ENCODE data around the gene ARHGAP26.

ARHGAP26 gene

DNA sequence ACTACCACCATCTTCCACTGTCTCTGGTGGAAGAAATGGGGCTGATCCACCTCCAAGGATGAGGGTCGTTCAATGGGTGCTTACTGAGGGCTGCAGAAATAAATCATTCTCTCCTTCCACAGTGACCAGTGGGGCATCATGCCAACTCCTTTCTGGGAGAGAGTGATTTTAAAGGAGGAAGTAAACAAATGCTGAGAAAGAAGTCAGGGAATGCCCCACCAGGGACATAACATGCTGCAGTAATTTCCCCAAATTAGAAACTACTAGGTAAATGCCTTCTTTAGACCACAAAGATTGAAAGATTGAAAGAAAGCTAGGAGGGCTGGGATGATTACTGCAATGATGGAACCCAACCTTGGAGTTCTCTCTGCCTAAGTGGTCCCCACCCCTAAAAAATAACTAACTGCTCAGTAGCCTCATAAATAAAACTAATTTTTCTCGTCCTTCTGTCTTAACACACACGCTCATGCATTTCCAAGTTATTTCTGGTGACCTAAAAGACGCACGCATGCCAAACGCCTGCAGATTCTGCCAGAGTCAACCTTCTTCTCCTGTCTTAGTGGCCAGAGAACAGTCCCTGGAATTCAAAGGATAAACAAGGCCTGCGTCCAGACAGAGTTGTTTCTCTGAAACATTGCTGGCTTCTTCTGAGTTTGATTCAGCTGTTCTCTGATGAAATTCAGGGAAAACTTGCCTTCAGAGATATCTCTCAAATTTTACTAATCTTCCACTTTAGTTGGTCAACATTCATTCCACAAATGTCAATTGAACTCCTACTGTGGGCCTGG is 383.3 kb downstream of the ARHGAP26 start:
- DNase-seq: no peak

DNA sequence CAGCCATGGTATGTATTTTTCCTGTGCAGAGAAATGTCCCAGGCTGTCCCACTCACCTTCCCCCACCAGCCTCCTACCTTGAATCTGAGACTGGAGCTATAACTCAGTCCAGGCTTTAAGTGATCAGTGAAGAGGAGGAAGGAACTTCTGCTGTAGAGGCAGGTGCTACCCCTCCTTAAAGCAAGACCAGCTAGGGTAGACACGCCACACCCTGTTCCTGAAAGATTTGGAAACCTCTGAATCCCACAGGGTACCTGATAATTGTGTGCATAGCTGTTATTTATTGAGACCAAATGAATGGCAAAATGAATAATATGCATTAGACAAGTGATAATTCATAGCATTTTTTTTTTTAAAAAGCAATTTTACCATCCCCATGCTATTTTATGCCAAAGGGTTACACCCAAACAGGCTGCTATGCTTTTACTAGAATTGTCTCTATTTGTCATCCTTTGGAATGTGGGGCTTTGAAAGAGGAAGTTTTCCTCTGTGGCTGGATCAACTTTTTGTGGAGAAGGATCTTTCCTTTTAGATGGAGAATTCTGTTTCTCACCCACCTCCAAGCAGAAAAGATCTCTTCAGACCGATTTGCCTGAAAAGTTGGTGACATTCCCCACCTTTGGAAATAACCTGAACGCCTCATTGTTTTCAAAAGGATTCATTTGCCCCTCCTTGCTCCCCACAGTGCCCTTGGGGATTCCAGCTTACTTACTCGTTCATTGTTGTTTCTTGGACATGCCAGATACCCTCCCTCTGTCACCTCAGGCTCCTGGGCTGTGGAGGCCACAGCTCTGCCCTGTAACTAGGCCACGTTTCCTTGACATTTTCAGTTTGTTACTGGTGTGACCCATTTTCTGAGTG is 384.6 kb downstream of the ARHGAP26 start:
- no peak for DNase-seq

GRCh38 chr5:143155455-143155854 is 385.3 kb downstream of the ARHGAP26 start:
- DNase-seq: no peak

DNA sequence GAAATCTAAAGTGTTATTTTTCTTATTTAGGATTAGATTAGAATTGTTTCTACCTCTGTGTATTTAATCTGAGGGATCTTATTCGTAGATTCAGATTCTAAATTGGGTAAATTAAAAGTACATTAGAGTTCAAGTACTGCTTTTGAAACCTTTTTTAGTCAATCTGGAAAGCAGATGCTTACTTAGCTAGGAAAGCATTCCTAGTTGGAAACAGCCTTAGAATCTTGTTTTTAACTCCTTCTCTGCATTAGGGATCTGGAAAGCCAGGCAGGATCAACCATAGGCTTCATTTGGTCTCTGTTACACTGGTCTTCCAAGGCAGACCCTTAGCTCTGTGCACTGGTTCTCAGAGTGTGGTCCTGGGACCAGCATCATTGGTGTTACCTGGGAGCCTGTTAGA is 385.9 kb downstream of the ARHGAP26 start:
- DNase-seq: no peak

DNA sequence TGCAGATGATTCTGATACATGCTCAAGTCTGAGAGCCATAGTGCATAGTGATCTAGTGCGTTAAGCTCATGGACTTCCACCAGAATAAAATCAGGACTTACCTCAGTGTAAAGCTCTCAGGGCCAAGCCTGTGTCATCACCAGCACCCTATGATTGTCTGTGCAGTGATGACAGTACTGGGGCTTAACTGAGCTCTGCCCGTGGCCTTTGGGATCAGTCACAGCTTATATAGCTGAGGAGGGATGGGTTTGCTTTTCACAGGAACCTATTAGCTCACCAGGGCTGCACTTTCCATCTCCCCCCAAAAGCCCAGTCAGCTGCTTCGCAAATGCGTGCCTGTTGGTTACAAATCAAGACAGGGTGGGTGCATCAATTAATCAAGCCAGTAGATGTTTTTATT is 386.4 kb downstream of the ARHGAP26 start:
- DNase-seq: no peak

DNA sequence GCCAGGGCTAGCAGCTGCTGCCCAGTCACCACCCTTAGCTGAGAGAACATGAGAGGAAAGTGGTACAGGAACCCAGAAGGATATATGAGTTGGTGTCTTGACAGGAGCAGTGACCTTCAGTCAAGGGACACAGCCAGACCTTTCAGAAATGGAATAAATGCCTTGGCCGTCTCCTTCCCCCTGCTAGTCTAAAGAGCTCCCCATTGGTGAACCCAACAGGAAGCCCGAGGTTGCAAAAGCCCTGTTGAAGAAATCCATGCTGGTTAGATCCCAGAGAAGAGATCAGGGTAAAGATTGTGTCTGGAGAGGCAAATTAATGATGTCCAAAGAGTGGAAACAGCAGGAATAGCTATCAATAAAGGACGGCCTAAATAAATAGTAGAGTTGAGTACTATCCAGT is 388.9 kb downstream of the ARHGAP26 start:
- no peak for DNase-seq

DNA sequence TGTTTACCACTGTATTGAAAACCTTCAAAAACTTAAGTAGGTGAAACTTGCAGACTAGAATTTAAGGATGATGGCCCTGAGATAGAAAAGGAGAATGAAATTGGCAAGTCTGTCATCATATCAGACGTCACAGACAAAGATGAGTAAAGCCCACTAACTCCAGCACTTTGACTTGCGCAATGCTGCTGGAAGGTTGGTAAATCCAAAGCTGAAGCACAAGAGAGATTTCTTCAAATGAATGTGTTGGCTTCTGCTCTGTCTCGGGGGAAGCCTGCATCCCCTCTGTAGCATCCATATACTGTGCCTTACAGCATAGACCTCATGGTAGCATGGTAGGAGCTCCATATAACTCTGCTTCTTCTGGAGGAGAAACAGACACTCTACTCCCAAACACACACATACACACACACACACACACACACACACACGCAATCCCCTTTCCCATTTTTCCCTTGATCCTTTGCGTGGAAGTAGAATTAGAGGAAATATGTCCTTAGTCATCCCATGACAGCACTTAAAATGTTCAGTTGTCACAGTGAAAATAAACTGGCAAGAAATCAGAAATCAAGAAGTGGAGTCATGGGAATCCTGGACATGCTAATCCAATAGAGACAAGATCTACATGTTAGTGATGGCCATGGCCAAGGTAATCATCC is 391.8 kb downstream of the ARHGAP26 start:
- no peak for DNase-seq

- no peak for DNase-seq
Observed at GRCh38 chr5:143162810-143163209, 392.6 kb downstream of the ARHGAP26 start.

DNA sequence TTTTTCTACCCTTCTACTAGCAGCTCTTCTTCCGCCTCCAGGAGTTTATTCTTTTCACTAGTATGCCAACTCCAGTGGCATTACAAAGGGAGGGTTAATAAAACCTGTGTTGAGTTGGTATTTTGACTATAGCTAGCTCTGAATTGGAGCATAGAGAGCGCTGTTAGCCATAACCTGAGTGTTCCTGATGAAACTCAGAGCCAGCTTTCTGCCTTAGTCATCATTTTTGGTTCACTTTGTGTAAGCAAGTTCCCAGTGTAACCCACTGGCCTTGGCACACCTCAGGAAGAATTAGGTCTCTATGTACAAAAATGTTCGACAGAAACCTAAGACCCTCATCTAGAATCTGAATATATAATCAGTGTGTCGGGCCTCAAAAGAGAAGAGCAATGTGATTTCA is 394.4 kb downstream of the ARHGAP26 start:
- no peak for DNase-seq

GRCh38 chr5:143165049-143165880 is 395.1 kb downstream of the ARHGAP26 start:
- DNase-seq: no peak

DNA sequence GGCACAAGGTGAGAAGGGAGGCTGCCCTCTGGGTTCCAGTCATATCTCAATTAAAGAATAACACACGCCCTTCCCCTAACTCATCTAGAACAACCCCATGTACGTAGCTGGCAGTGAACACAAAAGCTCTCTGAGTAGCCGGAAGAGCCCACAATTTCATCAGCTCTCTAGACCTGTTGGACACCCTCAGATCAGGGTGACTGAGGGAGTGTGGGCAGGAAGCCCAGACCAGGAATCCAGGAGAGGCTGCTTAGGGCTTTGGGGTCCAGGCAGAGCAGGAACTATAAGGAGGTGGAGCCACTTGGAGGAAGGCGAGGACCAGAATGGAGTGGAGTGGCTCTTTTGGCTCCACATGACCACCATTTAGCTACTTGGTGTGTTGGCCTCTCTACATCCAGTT is 395.9 kb downstream of the ARHGAP26 start:
- DNase-seq: no peak

DNA sequence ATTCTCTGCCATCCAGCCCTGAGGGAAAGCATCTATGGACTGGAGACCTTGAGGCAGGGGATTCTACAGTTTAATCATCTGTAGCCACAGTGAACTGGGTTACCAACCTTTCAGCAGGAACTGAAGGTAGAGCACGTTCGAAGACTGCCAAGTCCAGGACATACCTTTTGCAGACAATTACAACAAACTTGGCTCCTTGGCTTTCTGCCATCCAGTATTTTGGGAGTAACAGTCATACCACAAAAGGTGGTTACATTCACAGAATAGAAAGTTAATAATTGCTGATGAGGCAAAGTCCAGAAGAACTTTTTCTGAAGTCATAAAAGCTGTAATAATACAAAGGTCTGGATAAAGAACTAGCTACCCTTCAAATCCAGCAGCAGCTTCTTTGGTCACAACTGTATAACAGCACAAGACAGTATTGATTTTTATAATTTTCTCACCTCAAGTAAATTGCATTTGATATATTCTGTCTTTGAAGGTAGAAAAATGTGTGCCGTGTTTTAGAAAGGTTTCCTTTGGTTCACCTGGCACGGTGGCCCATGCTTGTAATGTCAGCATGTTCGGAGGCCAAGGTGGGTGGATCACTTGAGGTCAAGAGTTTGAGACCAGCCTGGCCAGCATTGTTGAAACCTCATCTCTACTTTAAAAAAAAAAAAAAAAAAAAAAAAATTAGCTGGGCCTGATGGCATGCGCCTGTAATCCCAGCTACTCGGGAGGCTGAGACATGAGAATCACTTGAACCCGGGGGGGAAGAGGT is 396.7 kb downstream of the ARHGAP26 start:
- no peak for DNase-seq

DNA sequence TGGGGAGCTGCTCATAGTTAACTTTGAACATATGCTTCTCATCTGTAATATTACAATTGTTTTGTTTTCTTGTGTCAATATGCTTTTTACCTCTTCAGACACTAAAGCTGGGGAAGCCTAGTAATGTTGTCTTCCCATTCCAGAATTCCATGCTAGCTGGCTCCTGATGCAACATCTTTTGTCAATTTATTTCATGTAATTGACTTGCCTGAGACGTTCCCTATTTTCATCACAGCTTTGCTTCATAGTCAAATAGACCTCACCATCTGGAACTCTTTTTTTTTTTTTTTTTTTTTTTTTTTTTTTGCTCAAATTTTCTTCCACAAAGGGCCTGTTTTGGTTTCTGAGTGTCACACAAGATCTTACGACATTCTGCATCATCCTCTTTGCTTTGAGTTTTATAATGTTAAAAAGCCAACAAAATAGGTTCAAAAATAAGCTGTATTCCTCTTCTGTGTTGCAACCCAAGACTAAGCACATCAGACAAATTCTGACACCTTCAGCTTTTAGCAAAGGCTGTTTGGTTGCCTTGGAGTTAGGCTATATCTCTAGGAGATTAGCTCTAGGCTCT is 398.1 kb downstream of the ARHGAP26 start:
- DNase-seq: no peak

- no peak for DNase-seq
Observed at GRCh38 chr5:143168921-143169810, 399.0 kb downstream of the ARHGAP26 start.

- no peak for DNase-seq
Observed at GRCh38 chr5:143170104-143170503, 399.9 kb downstream of the ARHGAP26 start.

DNA sequence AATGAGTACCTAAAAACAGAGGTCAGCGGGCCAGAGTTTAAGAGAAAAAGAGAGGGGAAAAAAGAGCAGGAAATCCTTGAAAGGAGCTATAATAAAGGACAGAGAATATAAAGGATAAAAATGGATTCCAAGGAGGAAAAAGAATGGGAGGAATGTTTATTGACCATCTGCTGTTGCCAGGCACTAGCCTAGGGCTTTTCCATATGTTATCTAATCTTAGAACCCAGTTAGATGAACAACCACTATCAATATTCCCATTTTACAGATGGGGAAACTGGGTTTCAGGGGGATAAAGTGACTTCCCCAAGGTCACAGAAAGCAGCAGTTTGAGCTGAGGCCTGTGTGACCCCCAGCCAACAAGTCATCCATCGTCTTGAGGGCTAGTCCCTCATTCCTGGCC is 400.8 kb downstream of the ARHGAP26 start:
- no peak for DNase-seq

GRCh38 chr5:143172739-143173138 is 402.6 kb downstream of the ARHGAP26 start:
- no peak for DNase-seq

GRCh38 chr5:143173139-143173889 is 403.1 kb downstream of the ARHGAP26 start:
- DNase-seq: no peak

GRCh38 chr5:143174714-143175398 is 404.7 kb downstream of the ARHGAP26 start:
- DNase-seq: no peak

Data from activated CD8-positive, alpha-beta memory T cell treated with anti-CD3 and anti-CD28 coated beads, Interleukin-2, amount 50 U/mL, for 48 hours (primary cell).